NCI-H2196 (cell line): ENCODE data around the gene KIAA0825.
"Not testable (repeated sequence)": the region's sequence is repeated elsewhere in the genome, so short reads cannot be mapped to it uniquely, and the experiment has no call there.

Experiments used
- DNase-seq: peaks from one replicate; lab custom pipeline; 2025; ENCODE audit not compliant: unreplicated experiment; lab: John Stamatoyannopoulos, UW

Gene KIAA0825

DNA sequence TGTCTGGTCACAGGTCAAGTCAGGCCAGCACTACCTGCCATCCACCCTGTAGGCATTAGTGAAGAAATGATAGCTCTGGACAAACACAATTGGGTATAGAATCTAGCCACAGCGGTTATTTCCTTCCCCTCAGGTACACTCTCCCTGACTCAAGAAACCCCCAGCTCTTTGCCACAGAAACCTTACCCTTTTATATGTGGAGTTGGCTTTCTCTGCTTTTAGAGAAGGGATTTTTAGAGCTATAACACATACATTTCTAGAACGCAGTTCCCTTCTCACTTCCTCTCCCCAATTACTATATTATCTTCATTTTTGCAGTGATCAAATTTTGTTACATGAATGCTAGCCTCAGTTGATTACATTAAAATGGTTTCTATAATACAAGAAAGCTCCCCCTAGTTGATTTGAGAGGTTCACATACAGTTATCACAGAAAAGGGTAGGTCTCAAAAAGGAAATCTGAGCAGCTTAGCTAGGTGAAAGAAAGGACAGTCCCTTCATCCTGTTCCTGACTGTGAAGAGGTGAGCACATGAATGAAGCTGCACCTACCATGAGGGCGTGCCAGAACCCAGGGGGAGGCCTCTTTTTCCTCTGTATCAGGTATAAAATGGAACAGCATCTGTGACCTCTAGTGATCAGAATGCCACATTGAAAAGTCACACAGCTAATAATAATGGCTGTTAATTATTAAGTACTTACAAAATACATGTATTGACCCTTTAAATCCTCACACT is 425.6 kb downstream of the KIAA0825 start:
- DNase-seq, result peak; percentile 3

DNA sequence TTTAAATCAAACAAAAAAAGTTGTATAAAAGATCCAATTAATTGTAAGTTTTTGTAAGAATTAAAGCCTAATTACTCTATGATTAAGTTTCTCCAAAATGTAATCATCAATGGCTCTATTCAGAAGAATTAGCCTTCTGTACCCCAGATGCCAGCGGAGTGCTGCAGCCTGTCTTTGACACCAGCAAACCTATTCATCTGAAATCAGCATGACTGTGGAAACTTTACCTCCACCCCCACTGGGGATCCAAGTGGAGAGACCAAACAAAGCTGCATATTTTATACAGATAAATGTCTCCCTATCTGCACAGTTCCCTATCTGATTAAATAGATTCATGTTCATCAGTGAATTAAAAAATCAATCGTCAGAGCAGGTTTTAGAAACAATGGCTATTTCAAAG is 426.8 kb downstream of the KIAA0825 start:
- DNase-seq, result no peak

DNA sequence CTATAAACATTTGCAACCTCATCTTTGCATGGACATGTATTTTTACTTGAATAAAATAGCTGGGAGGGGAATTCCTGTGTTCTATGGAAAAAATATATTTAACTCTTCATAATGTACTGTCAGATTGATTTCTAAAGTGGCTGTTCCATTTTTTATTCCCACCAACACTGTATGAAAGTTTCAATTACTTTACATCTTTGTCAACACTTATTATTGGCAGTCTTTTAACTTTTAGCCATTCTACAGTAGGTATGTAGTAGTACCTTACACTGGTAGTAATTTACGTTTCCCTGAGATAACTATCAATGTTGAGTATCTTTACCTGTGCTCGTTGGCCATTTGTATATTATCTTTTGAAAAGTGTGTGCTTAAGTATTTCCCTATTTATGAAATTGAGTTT is 429.7 kb downstream of the KIAA0825 start:
- no peak for DNase-seq

DNA sequence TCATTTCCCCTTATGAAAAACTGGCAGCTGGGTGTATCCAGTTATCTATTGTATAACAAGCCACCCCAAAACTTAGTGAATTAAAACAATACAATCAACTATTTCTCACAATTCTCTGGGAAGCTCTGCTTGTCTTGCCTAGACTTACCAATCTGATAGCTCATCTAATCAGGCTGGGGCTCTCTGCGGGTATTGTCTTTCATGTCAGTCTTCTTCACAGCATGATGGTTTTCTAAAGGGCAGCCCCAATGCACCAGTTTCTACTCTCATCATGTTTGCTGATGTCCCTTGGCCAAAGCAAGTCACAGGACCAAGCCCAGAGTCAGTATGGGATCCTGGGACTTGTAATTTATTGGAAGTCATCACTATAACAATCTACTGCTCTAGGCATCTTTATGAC is 433.5 kb downstream of the KIAA0825 start:
- no peak for DNase-seq

DNA sequence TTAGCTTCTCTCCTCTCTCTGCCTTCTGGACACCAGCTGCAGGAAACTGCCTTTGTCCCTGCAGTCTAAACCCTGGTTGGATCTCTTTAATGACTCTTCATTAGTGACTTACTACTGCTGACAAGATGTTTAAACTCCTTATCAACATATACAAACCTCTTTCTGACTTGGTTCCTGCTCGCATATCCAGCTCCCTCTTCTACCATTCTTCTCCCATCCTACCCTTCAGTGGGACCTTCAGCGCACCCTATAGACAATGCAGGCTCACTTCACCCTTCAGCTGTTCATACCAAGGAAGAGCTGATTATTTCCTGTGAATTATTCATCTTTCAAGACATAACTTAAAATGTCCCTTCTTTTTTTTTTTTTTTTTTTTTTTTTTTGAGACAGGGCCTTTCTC is 436.5 kb downstream of the KIAA0825 start:
- no peak for DNase-seq

DNA sequence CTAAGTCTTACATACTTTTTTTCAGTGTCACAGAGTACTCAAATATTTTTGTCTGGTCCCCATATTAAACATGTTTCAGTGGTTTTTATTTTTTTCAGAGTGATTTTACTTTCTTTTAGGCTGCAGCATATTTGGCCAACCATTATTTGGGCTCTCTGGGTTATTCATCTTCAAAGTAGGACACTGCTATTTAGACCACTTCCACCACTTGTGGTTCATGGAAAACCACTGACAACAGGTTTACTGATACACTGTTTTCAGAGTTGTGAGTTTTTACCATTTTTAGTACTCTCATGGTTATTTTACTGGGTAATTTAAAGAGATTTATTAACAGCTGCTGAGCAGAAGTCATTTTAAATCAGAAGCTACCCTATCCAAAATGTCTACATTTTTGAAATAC is 437.6 kb downstream of the KIAA0825 start:
- no peak for DNase-seq

DNA sequence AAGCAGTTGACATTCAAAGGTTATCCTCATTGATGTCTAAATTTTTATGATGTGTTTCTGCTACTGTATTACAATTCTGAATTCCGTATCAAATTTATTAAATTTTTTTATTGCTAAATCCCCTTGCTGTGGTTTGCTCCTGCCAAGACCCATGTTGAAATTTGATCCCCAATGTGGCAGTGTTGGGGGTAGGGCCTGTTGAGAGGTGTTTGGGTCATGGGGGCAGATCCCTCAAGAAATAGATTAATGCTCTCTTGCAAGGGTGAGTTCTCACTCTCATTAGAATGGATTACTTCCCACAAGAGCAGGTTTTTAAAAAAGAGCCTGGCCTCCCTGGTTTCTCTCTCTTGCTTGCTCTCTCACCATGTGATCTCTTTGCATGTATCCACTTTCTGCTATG is 442.5 kb downstream of the KIAA0825 start:
- no peak for DNase-seq

DNA sequence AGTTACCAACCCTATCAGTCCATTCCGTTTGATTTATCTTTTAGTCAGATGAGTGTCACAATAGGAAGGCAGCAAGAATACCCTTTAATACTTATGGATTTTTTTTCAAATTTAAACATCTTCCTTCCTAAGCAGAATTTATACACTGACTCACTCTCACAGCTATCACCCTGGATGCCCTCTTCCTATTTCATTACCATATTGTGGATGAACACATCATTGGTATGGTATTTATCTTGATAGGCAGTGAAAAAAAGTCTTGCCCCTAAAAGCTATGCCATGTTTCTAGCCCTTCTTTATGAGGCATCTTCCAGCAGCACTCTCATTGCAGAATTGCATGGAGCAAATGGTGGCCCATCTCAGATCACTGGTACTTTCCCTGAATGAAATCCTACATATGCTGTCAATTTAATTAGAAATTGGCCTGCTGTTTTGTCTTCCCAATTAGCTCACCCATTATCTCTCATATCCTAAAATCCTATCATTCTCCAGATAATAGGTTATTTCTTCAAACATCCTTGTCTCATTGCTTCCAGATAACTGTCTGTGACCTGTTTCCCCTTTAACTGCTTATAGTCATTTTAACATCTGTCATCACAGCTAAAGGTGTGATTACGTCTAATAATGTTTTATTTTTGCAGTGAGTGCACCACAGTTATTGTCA is 443.5 kb downstream of the KIAA0825 start:
- no peak for DNase-seq

DNA sequence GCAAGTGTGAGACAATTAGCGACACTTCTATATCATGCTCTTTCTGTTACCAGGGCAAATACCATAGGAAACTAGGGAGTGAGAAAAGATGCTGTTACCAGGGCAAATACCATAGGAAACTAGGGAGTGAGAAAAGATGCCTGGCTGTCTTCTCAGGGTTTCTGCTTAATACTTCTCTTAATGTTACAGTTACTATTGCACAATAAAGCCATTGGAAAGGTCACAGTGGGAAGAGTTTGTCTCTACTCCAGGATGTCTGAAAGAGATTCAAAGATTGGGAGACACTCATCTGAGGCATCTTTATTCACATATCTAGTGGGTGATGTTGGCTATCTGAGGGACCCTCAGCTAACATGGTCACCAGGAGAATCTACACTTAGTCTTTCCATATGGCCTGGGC is 445.3 kb downstream of the KIAA0825 start:
- DNase-seq, result no peak

DNA sequence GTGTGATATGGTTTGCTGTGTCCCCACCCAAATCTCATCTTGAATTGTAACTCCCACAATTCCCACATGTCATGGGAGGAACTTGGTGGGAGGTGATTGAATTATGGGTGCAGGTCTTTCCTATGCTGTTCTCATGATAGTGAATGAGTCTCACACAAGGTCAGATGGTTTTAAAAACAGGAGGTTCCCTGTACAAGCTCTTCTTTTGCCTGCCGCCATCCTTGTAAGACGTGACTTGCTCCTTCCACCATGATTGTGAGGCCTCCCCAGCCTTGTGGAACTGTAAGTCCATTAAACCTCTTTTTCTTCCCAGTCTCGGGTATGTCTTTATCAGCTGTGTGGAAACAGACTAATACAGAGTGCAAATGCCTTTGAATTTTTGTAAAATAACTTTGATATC is 447.3 kb downstream of the KIAA0825 start:
- not testable (repeated sequence) for DNase-seq

DNA sequence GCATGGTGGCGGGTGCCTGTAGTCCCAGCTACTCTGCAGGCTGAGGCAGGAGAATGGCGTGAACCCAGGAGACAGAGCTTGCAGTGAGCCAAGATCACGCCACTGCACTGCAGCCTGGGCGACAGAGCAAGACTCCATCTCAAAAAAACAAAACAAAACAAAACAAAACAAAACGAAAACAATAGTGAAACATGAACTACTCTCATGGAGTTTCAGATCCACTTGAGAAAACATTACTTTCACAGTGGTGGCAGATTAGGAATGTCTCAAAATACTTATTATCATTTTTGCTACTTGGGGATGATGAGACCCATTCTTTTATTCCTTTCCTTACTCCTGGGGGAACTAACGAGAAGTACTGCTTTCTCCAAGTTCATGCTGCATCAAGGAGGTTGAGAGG is 448.2 kb downstream of the KIAA0825 start:
- DNase-seq, result not testable (repeated sequence)

DNA sequence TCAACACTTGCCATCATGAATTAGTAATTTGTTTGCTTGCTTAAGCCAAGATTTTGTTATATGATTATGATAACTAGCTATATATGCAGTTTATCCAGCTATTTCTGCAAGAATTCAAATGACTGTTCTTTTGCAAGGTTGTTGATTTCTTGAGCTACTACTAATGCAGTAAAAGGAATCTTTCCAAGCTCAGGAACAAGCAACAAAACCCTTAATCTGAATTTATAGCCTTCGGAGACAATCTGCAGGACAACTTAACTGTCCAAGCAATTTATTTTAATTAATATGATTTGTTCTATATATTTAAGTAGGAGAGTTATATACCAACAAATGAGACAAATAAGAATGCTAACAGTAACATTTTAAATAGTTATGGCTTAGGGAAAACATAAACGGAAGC is 450.3 kb downstream of the KIAA0825 start:
- no peak for DNase-seq

DNA sequence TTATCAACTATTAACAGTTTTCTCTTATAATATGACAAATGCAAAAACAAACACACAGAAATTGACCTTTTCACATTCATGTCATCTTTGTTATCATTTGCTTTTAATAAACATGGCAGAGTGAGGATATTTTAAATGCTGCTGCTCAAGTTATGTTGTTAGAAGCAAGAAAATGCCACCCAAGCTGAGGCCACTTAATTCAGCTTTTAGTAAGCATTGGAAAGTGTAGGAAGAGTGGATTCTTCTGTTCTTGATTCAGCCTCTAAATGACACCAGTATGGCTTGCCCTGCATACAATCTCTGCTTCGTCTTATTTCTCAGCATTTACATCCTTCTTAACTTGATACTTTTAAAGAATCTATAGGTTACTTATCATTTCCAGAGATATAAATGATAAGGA is 456.6 kb downstream of the KIAA0825 start:
- no peak for DNase-seq

DNA sequence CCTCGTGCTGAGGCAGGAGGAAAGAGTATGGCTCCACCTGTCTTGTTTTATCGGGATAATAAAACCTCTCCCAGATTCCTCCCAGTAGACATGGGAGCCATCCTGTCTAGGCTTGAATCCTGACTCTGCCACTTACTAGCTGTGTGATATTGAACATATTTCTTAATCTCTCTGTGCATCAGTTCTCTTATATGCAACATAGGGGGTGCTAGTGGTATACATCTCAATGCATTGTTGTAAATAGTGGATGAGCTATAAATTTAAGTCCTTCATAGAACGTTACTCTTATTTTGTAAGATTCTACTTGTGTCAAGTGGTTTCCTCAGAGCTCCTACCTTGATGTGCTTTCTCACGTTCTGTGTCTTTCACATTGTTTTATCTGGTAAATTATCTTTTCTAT is 459.3 kb downstream of the KIAA0825 start:
- DNase-seq, result no peak

DNA sequence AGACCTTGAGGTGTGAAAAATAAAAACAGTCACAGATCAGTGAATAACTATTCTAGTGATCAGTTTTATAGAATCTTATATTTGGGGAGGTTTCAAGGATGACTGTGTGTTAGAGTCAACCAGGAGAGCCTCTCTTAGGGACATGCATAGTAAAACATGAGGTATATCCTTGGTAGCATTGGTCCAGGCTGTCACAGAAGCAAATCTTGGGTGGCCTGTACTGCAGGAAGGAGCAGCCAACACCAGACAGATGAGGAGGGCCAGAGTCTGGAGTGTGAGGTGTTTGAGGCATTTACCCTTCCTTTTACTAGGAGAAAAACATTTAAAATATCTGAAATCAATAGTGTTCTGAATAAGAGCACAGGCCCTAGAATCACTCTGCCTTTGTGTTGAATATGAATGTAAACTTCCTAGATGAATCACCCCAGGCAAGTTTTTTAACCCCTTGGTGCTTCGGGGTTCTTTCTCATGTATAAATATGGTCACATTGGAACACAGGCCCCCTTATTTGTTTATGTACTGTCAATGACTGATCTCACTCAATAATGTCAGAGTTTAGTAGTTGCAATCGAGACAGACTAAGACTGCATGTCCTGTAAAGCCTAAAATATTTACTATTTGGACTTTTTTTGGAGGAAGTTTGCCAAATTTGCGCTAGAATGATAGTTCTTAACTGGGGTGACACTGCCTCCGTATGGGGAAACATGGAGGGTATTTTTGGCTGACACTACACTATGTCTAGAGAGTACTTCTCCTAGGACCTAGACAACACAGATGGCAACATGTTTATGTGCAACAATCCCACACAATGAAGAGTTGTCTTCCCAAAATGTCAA is 460.5 kb downstream of the KIAA0825 start:
- DNase-seq, result no peak

DNA sequence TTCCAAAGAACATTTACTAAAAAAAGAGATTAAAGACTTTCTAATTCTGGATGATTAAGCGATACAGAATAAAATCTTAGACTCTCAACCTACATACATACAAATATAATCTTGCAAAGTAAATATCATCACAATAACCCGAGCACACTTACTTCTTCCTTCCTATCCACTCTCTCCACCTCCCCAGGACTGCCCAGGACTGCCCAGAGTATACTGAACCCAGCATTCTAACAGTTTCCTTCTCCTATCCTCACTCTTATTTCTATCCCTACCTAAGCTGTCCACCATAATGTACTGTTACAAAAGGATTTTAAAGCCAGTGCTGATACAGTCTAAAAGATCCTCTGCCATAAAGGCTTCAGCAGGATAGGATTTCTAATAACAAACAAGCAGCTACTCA is 463.7 kb downstream of the KIAA0825 start:
- no peak for DNase-seq

DNA sequence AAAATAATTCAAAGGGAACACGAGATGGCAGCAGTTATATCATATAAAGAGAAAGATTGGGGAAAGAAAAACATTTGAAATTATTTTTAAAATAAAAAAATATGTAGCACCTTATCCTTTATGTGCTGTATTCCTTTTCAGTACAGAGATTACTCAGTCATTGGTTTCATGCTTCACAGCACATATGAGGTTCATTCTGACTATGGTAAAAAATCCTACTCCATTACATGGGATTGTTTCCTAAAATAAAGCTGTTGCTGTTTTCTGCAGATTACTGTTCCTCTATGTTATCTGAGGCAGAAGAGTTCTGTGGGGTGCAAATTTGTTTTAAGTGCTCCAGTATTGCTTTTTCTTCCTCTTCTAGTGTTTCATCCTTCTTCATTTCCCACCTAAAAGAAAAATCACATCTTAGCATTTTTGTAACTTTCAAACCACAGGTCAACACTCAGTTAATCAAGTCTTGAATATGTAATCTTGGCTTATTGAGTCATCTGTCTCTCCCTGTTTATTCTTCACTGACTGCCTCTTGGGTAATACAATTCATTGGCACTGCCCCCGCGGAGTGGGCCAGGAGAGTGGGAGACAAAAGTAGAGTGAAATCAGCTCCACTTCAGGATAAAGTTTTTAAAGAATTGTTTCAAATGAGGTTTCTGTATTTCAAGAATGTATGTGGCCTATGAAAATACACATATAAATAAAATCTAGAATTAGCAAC is 464.5 kb downstream of the KIAA0825 start:
- no peak for DNase-seq

DNA sequence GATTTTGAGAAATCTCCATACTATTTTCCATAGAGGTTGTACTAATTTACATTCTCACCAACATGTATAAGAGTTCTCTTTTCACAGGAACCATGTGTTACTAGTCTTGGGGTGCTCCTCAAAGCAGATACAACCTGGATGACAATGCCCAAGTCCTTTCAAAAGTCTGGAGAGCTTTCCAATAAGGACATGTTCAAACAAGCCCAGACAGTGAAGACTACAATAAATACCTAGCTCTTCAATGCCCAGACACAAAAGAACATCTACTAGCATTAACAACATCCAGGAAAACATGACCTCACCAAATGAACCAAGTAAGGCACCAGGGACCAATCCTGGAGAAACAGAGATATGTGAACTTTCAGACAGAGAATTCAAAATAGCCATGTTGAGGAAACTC is 474.8 kb downstream of the KIAA0825 start:
- not testable (repeated sequence) for DNase-seq

DNA sequence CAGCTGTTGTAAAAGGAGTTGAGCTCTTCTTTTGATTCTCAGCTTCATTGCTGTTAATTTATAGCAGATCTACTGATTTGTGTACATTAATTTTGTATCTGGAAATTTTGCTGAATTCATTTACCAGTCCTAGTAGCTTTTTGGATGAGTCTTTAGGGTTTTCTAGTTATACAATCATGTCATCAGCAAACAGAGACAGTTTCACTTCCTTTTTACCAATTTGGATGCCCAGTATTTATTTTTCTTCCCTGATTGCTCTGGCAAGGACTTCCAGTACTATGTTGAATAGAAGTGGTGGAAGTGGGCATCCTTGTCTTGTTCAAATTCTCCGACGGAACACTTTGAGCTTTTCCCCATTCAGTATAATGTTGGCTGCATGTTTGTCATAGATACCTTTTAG is 478.1 kb downstream of the KIAA0825 start:
- DNase-seq, result no peak

DNA sequence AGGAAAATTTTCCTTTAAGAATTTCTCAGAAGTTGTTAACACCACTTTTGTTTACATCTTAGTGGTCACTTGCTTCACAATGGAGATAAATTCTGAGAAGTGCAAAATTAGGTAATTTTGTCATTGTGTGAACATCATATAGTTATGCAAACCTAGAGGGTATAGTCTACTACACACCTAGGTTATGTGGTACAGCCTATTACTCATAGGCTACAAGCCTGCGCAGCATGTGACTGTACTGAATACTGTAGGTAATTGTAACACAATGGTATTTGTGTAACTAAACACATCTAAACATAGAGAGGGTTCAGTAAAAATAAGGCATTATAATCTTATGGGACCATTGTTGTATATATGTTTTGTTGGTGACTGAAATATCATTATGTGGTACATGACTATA is 488.3 kb downstream of the KIAA0825 start:
- no peak for DNase-seq

DNA sequence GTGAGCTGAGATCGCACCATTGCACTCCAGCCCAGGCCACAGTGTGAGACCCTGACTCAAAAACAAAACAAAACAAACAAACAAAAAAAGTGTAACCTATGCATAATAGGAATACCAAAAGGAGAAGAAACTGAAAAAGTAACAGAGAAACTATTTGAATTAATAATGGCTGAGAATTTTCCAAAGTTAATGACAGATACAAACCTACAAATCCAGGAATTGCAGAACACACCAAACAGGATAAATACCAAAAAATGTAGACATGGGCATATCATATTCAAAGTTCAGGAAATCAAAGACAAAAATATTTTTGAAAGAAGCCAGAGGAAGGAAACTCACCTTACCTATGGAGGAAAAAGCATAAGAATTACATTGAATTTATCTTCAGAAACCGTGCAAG is 493.3 kb downstream of the KIAA0825 start:
- DNase-seq, result no peak
